Measurements from ENCODE around the gene BCAM.

DNA sequence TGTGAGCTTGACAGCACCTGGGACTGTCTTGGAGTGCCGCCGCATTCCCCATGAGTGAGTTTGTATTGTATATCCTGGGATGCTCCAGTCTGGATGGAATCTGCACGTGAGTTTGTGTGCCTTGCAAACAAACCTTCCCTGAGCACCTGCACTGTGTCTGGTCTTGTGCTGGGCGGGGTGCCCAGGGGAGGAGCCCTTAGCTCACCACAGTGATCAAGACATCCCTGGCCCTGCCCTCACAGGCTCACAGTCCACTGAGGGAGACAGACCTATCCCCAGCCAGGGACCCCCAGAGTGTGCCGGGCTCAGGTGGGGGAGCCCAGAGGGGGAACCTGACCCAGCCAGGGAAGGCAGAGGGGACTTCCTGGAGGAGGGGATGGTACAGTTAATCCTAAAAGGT lies 1.7 kb upstream of the BCAM start:
- TF ChIP-seq REST (IDR thresholded peaks at IDR 0.05; ENCODE audit: insufficient replicate concordance, low read depth) (no peak), CTCF (IDR thresholded peaks at IDR 0.05; ENCODE audit: insufficient read depth, low read length) (no peak), POLR2AphosphoS5 (IDR thresholded peaks at IDR 0.05; ENCODE audit: low read depth) (no peak)
